ENCODE measurements around the gene LARGE2.

GRCh38 chr11:45897556-45897955 lies 24.9 kb upstream of the LARGE2 start:
- no peak for TF ChIP-seq POLR2AphosphoS5 (IDR thresholded peaks at IDR 0.05; ENCODE audit: borderline replicate concordance, low read depth, low read length)
- no peak for TF ChIP-seq EZH2 (IDR thresholded peaks at IDR 0.05)
- TF ChIP-seq FOXP2 (optimal IDR thresholded peaks at IDR 0.05; ENCODE audit: control extremely low read depth, extremely low read length, insufficient read depth): no peak
